HG02970 (cell line): ENCODE results near the gene GRAP.

Experiments used
- ATAC-seq: cut with Tn5 transposase; IDR thresholded peaks from one replicate; pipeline ENCODE4 v1.9.1; 2021; ENCODE audit warnings: mild to moderate bottlenecking, moderate library complexity, moderate number of reproducible peaks; ENCODE audit not compliant: unreplicated experiment, low FRiP score

GRAP gene

DNA sequence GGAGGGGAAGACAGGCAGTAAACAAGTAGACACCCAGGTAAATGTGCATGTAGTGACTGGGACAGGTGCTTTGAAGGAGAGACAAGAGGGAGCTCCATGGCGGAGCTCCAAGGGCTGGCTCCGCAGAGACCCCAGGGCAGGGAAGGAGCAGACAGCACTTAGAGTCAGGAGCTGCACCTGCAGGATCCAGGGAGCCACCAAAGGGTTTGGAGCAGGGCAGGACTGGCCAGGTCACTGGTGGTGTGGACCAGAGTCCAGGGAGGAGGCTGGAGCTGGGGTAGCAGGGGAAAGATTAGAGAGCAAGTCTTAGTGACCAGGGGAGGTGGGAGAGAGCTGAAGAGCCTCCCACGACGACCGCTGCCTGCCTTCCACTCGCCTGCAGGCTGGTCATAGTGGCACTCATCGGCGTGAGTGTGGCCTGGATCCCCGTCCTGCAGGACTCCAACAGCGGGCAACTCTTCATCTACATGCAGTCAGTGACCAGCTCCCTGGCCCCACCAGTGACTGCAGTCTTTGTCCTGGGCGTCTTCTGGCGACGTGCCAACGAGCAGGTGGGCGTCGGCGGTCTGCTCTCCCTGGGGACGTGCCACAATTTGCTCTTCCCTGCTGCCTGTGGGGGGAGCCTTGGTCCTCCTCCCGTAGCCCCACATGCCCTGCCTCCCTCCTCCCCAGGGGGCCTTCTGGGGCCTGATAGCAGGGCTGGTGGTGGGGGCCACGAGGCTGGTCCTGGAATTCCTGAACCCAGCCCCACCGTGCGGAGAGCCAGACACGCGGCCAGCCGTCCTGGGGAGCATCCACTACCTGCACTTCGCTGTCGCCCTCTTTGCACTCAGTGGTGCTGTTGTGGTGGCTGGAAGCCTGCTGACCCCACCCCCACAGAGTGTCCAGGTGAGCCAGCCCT lies 27.5 kb downstream of the GRAP start:
- ATAC-seq = no peak

DNA sequence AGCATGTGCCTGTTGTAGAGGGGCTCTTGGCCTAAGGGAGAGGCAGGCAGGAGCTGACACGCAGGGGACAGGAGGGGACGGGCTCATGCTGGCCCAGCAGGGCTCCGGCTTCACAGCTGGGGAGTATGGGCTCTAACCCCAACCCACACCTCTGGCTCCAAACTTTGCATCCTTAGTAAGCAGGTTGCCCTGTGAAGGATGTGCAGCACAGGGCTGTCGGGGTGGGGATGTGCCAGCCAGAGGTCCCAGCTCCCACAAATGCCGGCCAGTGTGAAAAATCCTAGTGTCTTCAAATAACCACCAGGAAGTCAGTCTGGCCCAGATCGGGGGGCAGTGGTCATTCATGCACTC lies 28.2 kb downstream of the GRAP start:
- no peak for ATAC-seq

DNA sequence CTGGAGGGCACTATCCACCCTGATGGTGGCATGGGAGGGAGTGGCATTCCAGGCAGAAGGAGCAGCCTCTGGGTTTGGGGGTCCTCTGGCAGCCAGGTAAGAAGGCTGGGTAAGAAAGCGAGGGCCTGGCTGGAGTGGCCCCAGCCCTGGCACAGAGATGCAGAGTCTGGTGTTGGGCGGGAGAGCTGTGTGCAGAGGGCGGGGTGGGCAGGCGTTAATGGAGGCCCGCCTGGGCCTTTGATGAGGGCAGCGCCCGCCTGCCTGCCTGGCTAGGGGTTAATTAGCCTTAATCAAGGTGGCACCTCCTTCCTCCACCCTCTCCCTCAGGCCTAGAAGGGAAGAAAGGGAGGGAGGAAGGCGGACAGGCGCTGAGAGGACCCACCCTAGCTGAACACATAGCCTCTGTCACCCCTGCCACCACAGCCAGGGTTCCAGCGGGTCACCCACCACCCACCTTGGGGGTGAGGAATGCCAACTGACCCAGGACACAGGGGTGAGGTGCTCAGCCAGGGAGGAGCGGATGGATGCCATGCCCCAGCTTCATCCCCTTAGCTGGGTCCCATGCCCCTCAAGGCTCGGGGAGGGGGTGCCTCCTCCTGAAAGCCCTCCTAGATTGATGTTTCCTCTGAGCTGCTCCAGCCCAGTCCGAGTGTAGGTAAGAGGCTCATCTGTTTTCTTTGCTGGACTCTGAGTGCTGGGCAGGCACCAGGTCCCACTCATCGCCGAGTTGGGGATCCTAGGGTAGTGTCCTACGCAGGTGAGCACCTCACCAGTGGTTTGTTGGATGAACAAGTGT lies 28.8 kb downstream of the GRAP start:
- ATAC-seq = no peak

DNA sequence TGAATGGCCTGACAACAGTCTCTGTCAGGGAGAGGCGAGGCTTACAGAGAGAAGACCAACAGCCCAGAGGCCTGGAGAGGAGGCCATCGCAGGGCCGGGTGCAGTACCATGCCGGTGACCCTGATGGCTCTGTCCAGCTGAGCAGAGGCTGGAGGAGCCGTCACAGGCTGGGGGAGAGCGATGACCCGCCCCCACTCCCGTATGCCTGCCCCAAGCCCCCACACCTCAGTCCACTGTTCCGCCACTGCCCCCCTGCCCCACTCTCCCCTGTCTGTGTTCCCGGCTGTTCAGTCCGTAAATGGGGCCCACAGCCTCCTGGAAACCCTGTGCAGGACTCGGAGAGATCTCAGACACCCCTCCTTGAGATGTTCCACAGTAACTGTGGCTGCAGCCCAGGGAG lies 29.4 kb downstream of the GRAP start:
- ATAC-seq = no peak

DNA sequence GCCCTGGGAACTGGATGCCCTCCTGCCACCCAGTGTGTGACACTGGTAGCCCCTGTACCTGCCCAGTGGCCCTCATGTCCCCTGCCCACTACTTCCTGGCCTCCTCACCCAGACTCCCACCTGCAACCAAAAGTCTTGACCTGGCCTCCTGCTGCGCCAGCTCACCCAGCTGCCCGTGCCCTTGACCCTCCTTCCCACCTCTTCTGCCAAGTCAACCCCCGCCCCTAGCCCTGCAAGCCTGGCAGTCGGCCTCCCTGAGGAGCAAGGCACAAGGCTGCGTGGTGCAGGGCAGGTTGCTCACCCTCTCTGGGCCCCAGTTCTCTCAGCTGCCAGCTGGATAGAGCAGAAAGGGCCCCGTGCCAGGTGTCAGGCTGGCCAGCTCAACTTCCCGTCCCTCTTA lies 29.9 kb downstream of the GRAP start:
- no peak for ATAC-seq

DNA sequence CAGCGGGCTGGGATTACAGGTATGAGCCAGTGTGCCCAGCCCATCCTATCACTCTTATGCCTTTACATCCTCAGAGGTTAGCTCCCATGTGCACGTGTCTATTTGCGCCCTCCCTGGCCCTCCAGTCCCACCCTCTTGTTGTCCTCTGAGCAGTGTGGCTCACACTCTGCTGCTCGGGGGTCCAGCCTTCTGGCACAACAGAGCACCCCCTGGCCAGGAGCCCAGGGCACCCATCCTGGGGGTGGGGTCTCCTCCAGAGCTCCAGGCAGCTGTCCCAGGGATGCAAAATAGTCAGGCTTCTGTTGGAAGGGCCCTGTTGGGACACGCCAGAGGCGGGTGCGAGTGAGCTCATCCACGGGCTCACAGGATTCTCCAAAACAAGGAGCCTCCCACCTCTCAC lies 30.5 kb downstream of the GRAP start:
- ATAC-seq = no peak

DNA sequence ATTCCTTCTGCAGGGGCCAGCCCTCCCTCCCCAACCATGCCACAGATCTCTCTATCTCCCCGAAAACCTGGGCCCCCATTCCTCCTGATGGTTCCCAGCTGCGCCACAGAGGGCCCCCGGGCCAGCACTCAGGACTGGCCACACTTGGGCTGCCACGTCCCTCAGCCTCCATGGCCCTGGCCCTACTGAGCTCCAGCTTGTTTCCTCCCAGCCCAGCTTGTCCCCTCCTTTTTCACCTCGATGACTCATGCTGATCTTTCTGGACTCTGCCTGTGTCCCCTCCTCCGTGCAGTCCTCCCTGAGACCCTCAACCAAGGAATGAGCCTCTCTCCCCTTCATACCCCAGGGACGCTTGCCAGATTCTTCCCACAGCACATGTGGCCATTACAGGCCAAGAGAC lies 31.3 kb downstream of the GRAP start:
- ATAC-seq = no peak

DNA sequence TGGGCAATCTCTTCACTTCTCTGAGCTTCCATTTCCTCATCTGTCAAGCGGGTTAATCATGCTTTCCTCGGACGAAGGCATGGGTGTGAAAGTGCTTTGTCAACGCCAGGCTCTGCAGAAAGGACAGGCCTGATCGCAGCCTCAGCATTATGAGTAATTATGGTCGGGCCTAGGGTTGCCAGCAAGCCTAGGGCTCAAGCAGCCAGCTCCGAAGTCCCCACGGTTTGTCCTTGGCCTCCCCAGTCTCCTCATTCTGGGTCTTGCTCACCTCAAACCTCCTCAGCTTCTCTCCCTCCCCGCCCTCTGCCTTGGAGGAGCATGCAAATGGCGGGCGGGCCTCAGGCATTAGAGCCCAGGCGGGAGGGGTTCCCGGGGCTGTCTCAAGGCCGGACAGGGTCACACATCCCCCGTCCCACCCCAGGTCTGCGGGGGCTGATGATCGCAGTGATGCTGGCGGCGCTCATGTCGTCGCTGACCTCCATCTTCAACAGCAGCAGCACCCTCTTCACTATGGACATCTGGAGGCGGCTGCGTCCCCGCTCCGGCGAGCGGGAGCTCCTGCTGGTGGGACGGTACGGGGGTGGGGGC lies 32.0 kb downstream of the GRAP start:
- no peak for ATAC-seq

DNA sequence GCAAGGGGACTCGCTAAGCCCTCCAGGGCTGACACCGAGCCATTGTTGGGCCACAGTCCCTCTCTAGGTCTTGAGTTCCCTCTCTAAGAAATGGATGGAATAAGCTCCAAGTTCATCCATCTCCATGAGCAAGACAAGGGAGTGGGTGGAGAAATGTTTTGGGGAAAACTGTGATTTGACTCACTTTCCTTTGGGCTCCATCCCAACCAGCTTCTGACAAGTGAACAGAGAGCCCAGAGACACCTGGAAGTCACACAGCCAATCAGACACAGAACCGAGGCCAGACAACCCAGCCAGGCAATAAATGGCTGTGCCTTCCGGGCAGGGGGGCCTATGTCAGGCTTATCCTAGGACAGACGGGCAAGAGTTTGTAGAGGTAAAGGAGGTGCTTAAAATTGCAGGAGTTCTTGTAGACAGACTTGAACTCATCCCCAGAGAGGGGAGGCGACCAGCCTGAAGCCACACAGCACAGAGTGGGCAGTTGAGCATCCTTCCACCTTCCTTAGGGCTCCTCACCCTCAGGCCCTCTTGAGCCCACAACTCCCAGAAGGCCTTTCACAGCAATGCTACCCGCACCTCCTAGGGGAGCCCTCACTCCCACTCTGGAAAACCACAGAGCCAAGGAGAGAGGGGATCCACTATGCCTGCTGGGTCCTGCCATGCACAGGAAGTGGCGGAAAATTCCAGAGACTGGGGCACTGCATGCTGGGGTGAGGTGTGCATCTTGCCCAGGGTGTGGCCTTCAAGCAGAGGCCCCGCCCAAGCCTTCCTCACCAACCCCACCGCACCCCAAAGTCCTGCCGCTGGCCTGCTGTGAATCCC lies 32.7 kb downstream of the GRAP start:
- ATAC-seq = no peak

DNA sequence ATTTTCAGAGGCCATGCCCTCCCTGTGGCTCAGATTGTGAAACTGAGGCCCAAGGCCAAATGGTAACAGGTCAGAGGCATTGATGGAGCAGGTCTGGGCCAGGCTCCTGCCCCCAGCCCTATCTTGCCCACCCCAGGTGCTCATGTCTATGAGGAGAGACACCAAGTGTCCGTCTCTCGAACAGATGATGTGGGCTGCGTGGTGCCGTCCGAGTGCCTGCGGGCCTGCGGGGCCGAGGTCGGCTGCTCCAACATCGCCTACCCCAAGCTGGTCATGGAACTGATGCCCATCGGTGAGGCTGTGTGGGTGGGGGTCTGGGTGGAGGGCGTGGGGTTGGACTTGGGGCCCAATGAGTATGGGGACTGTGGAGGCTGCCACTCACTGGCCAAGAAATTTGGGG lies 33.5 kb downstream of the GRAP start:
- no peak for ATAC-seq

DNA sequence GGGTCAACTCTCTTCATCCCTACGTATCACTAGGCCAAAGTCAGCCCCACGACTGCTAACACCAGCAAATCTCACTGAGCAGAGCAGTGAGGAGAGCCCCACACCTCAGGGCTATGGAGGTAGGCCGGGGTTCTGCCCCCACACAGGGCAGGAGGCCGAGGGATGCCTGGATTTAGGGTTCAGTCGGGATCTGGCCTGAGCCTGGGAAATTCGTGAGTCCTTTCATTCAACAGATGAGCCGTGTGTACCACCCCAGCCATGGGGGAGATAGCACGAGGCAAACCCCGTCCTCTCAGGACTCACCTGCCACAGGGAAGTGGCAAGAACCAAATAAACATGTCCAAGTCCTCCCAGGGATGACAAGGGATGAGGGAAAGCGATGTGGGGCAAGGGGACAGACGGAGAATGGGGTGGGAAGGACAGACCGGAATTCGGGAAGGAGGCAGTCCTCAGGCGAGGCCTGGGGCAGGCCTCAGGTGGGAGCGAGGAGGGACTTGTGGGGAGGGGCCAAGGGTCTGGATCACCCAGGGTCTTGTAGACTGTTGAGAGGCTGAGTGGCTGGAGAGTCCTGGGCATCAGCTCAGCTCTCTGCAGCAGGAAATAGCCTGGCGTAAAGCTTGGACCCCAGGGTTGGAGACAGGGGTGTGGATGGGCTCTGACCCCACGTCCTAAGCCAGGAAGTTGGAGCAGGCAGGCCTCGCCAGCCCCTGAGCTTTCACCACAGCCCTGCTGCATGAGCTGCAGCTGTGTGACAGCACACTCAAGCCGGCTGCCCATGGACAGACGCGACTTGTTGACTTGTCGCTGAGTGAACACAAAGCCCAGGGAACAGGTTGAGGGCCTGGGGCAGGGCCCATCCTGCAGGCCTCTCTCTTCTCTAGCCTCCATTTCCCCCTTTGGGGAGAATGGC lies 34.3 kb downstream of the GRAP start:
- no peak for ATAC-seq

DNA sequence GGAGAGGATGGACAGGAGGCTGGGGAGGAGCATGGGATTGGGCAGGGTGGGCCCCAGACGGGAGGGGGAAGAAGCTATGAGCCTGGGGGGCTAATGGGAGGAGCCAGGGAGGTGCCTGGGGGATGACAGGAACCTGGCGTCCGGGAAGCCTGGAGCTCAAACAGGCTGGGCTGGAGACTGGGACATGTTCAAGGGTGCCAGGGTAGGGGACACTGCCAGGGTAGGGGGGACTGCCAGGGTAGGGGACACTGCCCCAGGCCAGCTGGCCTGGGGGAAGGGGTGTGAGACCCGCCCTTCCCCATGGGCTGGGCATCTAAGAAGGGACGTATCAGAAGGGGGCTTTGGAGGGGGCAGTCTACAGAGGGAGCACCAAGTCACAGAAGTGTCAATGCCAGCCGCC lies 35.2 kb downstream of the GRAP start:
- ATAC-seq = no peak

DNA sequence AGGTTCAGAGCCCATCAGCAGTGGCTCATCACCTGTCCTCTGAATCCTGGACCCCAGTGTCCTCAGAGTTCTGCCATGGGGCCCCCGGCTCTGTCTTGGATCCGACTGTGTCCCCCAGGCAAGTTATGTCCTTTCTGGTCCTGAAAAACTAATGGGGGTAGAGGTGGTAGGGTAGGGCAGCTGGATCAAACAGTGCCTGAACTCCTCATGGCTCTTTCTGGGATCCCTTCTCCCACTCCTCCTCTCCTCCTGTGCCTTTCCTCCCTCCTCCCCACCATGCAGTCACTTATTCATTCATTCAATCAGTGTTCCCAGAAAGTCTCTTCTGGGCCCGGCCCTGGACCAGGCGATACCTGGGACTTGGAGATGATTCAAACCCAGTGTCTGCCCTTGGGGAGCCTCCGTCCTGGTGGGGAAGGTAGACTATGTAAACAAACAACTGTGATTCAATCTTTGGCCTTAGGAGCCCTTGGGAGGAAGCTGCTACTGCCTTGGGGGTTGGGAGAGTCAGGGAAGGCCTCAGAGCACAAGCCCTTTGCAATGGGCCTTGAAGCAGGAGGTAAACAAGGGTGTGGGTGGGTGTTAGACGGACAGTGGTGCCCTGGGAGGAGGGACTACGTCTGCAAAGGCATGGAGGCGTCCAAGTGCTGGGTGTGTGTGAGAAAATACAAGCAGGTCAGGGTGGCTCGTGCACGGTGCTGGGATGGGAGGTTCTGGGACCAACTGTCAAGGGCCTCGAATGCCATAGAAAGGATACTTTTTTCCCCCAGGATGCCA lies 35.8 kb downstream of the GRAP start:
- ATAC-seq = no peak

DNA sequence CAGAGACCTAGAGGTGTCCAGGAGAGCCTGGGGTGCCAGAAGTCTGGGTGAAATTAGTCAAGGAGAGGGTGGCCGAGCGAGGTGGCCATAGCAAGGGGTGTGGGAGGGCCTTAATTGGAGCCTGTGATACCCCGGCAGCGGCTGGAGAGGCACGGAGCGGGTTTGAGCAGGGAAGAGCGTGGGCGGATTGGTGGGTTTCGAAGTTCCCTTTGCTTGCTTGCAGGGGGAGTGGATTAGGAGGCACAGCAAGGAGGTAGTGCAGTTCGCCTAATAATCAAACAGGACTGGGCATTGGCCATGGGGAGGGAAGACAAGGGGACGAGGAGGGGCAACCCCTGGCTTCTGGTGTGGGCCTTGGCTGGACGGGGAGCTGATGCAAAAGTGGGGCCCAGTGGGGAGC lies 36.8 kb downstream of the GRAP start:
- ATAC-seq = no peak

DNA sequence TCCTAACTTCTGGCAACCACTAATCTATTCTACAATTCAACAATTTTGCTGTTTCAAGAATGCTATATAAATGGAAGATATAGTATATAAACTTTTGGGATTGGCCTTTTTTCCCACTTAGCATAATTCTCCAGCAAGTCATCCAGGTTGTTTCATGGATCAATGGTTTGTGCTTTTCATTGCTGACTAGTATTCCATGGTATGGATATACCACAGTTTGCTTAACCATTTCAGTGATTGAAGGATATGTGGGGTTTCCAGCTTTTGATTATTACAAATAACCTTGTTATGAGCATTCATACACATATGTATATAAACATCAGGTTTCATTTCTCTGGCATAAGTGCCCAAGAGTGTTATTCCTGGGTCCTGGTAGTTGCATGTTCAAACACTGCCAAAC lies 40.1 kb downstream of the GRAP start:
- no peak for ATAC-seq

DNA sequence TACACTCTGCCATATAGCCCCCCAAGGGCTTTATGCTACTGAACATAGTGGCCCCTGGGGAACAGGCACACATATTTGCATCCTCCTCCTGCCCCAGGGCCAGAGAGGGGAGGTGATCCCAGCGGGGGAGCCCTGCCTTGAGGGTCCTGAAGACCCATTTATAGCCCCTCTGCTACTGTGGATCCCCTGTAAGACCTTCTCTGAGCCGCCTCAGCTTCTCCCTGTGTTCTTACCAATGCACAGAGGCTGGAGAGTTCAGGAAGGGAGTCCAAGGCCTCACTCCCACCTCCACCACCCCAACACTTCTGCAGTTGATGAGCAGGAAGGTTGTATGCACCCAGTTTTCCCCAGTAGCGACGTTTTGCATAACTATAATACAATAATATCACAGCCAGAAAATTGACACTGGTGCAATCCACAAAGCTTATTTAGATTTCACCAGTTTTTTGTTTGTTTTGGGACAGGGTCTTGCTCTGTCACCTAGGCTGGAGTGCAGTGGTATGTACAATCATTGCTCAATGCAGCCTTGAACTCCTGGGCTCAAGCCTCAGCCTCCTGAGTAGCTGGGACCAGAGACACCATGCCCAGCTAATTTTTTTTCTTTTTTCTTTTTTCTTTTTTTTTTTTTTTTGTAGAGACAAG lies 40.8 kb downstream of the GRAP start:
- ATAC-seq = no peak

DNA sequence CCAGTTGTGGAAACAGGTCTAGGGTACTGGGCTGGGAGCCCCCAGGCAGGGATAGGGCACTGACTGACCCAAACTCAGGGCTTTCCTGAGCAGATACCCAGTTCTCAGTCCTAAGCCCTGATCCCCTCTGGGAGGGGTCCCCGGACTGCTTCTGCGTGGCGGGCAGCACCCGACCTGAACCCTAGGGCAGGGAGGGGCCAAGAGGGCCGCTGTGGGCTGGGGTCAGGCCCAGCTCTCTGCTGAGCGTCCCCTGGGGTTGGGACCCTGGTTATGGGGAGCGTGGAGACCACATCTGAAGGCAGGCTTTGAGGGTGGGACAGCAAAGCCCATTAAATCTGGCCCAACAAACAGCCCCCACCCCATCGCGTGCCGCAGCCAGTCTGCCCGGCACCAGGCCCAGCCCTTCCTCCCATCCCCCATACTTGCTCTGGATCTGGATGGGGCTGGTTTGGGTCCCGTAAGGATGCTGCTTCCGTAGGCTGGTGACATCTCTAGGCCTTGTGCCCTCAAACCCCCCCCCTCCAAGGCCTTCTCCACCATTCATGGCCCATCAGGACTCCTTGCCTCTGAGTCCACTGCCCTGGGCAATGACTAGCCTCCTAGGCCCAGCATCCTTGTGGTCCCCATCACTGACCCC lies 41.5 kb downstream of the GRAP start:
- ATAC-seq = no peak
